ENCODE data around the gene TRAF2. TPM values are rescaled to one million over a fixed set of nuclear protein-coding genes. Genes with fewer than 3 reads are reported as not detected.
"Not testable (repeated sequence)": the region's sequence is repeated elsewhere in the genome, so short reads cannot be mapped to it uniquely, and the experiment has no call there.

TRAF2 gene
- total RNA-seq, 1 experiment from 2014 or later: 48.6 TPM

- DNase-seq: peak; percentile 42
- peaks cover 18% of the 10 kb centered on the region for H3K36me3 ChIP-seq (replicated peaks; ENCODE audit: control insufficient read depth, insufficient read depth, low read length)
- no peaks in the 10 kb centered on the region for H3K27me3 ChIP-seq (ENCODE audit: control insufficient read depth, insufficient read depth, low read length)
- no peak overlapping the region for H3K4me3 ChIP-seq (ENCODE audit: insufficient read depth, low read depth, low read length)
Measured at GRCh38 chr9:136860529-136860928, 25.8 kb upstream of the TRAF2 start.

- H3K27me3 ChIP-seq (ENCODE audit: control insufficient read depth, insufficient read depth, low read length): no peaks in the 10 kb centered on the region
- peaks cover 18% of the 10 kb centered on the region for H3K36me3 ChIP-seq (replicated peaks; ENCODE audit: control insufficient read depth, insufficient read depth, low read length)
- H3K4me3 ChIP-seq (ENCODE audit: insufficient read depth, low read depth, low read length): no peak overlapping the region
- DNase-seq: peak; percentile 36
Measured at GRCh38 chr9:136860933-136861873, 25.1 kb upstream of the TRAF2 start.

GRCh38 chr9:136861874-136862457 lies 24.4 kb upstream of the TRAF2 start:
- Histone ChIP-seq H3K4me3 (ENCODE audit: insufficient read depth, low read depth, low read length) (no peak overlapping the region), H3K36me3 (replicated peaks; ENCODE audit: control insufficient read depth, insufficient read depth, low read length) (peaks cover 18% of the 10 kb centered on the region), H3K27me3 (ENCODE audit: control insufficient read depth, insufficient read depth, low read length) (no peaks in the 10 kb centered on the region)
- peak; percentile 48 for DNase-seq

- H3K4me3 ChIP-seq (ENCODE audit: insufficient read depth, low read depth, low read length): no peak overlapping the region
- DNase-seq: peak; percentile 52
- H3K36me3 ChIP-seq (replicated peaks; ENCODE audit: control insufficient read depth, insufficient read depth, low read length): peaks cover 18% of the 10 kb centered on the region
- H3K27me3 ChIP-seq (ENCODE audit: control insufficient read depth, insufficient read depth, low read length): no peaks in the 10 kb centered on the region
Measured at GRCh38 chr9:136862849-136863622, 23.3 kb upstream of the TRAF2 start.

GRCh38 chr9:136863623-136864273 lies 22.6 kb upstream of the TRAF2 start:
- Histone ChIP-seq H3K4me3 (ENCODE audit: insufficient read depth, low read depth, low read length) (no peak overlapping the region), H3K36me3 (replicated peaks; ENCODE audit: control insufficient read depth, insufficient read depth, low read length) (peaks cover 18% of the 10 kb centered on the region), H3K27me3 (ENCODE audit: control insufficient read depth, insufficient read depth, low read length) (no peaks in the 10 kb centered on the region)
- DNase-seq: no peak

GRCh38 chr9:136865041-136865767 lies 21.1 kb upstream of the TRAF2 start:
- Histone ChIP-seq H3K4me3 (ENCODE audit: insufficient read depth, low read depth, low read length) (peak overlapping the region; percentile 82), H3K27me3 (ENCODE audit: control insufficient read depth, insufficient read depth, low read length) (no peaks in the 10 kb centered on the region), H3K36me3 (replicated peaks; ENCODE audit: control insufficient read depth, insufficient read depth, low read length) (peaks cover 18% of the 10 kb centered on the region)
- DNase-seq: no peak

GRCh38 chr9:136865768-136866103 lies 20.6 kb upstream of the TRAF2 start:
- DNase-seq: peak; percentile 88

GRCh38 chr9:136866898-136867421 lies 19.4 kb upstream of the TRAF2 start:
- H3K36me3 ChIP-seq (replicated peaks; ENCODE audit: control insufficient read depth, insufficient read depth, low read length): peaks cover 18% of the 10 kb centered on the region
- peak overlapping the region; percentile 82 for H3K4me3 ChIP-seq (ENCODE audit: insufficient read depth, low read depth, low read length)
- H3K27me3 ChIP-seq (ENCODE audit: control insufficient read depth, insufficient read depth, low read length); DNase-seq: not testable (repeated sequence)

More at GRCh38 chr9:136865768-136866103, 20.6 kb upstream of the TRAF2 start:
- Histone ChIP-seq H3K4me3 (ENCODE audit: insufficient read depth, low read depth, low read length) (peak overlapping the region; percentile 82), H3K36me3 (replicated peaks; ENCODE audit: control insufficient read depth, insufficient read depth, low read length) (peaks cover 18% of the 10 kb centered on the region), H3K27me3 (ENCODE audit: control insufficient read depth, insufficient read depth, low read length) (no peaks in the 10 kb centered on the region)

- no peaks in the 10 kb centered on the region for H3K27me3 ChIP-seq (ENCODE audit: control insufficient read depth, insufficient read depth, low read length)
- peaks cover 14% of the 10 kb centered on the region for H3K36me3 ChIP-seq (replicated peaks; ENCODE audit: control insufficient read depth, insufficient read depth, low read length)
- no peak for DNase-seq
- H3K4me3 ChIP-seq (ENCODE audit: insufficient read depth, low read depth, low read length): no peak overlapping the region
Measured at GRCh38 chr9:136867480-136867879, 18.8 kb upstream of the TRAF2 start.

- no peaks in the 10 kb centered on the region for H3K27me3 ChIP-seq (ENCODE audit: control insufficient read depth, insufficient read depth, low read length)
- H3K36me3 ChIP-seq (replicated peaks; ENCODE audit: control insufficient read depth, insufficient read depth, low read length): peaks cover 9% of the 10 kb centered on the region
- no peak overlapping the region for H3K4me3 ChIP-seq (ENCODE audit: insufficient read depth, low read depth, low read length)
- peak; percentile 11 for DNase-seq
Measured at GRCh38 chr9:136867917-136868316, 18.4 kb upstream of the TRAF2 start.

GRCh38 chr9:136868644-136869043 lies 17.7 kb upstream of the TRAF2 start:
- Histone ChIP-seq H3K36me3 (replicated peaks; ENCODE audit: control insufficient read depth, insufficient read depth, low read length) (peaks cover 5% of the 10 kb centered on the region), H3K27me3 (ENCODE audit: control insufficient read depth, insufficient read depth, low read length) (no peaks in the 10 kb centered on the region), H3K4me3 (ENCODE audit: insufficient read depth, low read depth, low read length) (no peak overlapping the region)
- DNase-seq: peak; percentile 14

- H3K4me3 ChIP-seq (ENCODE audit: insufficient read depth, low read depth, low read length); DNase-seq; H3K27me3 ChIP-seq (ENCODE audit: control insufficient read depth, insufficient read depth, low read length); H3K36me3 ChIP-seq (replicated peaks; ENCODE audit: control insufficient read depth, insufficient read depth, low read length): not testable (repeated sequence)
Measured at GRCh38 chr9:136869611-136870010, 16.7 kb upstream of the TRAF2 start.

GRCh38 chr9:136875155-136875554 lies 11.2 kb upstream of the TRAF2 start:
- Histone ChIP-seq H3K27me3 (ENCODE audit: control insufficient read depth, insufficient read depth, low read length) (no peaks in the 10 kb centered on the region), H3K36me3 (replicated peaks; ENCODE audit: control insufficient read depth, insufficient read depth, low read length) (no peaks in the 10 kb centered on the region), H3K4me3 (ENCODE audit: insufficient read depth, low read depth, low read length) (no peak overlapping the region)
- DNase-seq: peak; percentile 20

All from H7 (cell line).